Esophagus muscularis mucosa (tissue), 3 donors: ENCODE data around the gene CHM.

Source experiments
- POLR2AphosphoS5 ChIP-seq, 2 donors: sonication (generic); formaldehyde crosslinking; IDR thresholded peaks; one replicate each; pipeline ENCODE4 v1.6.1; 2017; ENCODE audit warnings: antibody characterized with exemption in 2 of 2
- TF ChIP-seq, protein P1 (sequence below), 3 experiments: fragments of 200-600 bp in 2 of 3; fragments of 450-650 bp in 1 of 3; sonication (generic) in 2 of 3; IDR thresholded peaks; one replicate each; pipeline ENCODE4 v1.5.1; 2017 to 2019; ENCODE audit warnings: antibody characterized with exemption in 3 of 3, mild to moderate bottlenecking in 2 of 3, moderate library complexity in 1 of 3

DNA sequence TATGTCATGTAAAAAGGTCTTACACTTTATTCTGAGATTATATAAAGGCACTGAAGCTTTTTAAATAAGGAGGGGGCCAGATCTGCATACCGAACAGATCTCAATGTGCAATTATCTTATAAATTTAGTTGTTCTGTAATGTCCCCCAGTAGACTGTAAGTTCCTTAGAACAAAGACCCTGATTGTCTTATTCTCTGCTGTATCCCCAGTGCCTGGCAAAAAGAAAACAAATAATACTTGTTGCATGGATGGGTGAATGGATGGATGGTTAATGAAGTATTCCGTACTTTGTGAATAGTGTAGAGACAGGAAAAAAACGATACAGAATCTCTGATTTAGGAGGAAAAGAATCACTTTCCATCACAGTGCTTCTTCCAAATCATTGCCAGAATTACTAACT lies 141.5 kb downstream of the CHM start:
- no peak for TF ChIP-seq POLR2AphosphoS5 (IDR thresholded peaks at IDR 0.05)
- TF ChIP-seq, protein P1, sequence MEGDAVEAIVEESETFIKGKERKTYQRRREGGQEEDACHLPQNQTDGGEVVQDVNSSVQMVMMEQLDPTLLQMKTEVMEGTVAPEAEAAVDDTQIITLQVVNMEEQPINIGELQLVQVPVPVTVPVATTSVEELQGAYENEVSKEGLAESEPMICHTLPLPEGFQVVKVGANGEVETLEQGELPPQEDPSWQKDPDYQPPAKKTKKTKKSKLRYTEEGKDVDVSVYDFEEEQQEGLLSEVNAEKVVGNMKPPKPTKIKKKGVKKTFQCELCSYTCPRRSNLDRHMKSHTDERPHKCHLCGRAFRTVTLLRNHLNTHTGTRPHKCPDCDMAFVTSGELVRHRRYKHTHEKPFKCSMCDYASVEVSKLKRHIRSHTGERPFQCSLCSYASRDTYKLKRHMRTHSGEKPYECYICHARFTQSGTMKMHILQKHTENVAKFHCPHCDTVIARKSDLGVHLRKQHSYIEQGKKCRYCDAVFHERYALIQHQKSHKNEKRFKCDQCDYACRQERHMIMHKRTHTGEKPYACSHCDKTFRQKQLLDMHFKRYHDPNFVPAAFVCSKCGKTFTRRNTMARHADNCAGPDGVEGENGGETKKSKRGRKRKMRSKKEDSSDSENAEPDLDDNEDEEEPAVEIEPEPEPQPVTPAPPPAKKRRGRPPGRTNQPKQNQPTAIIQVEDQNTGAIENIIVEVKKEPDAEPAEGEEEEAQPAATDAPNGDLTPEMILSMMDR (IDR thresholded peaks at IDR 0.05): no peak
